Measurements from ENCODE around the gene KIF2B. TPM values are rescaled to one million over a fixed set of nuclear protein-coding genes. Genes with fewer than 3 reads are reported as not detected.
"Not testable (repeated sequence)": the region's sequence is repeated elsewhere in the genome, so short reads cannot be mapped to it uniquely, and the experiment has no call there.

The KIF2B gene
- total RNA-seq, 1 donor from 2014 or later: not detected

DNA sequence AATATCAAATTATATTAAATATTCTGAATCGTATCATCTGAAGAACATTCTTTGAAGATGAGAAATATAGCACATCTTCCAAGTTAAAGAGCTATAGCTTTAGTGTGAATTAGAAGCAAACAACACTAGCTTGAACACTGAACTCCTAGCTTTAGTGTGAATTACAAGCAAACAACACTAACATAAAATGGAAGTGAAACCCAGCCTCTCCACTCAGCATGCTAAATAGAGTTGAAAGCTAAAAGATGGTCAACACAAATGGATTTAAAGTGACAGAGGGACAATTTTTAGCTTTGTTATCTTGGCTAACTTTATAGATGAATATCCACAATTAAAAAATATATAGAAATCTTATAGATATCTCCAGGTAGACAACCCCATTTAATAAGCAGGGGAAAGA, 4.5 kb upstream of the KIF2B start:
- DNase-seq (ENCODE audit: low read depth) (no peak), FAIRE-seq (no peak)
- no peaks in the 10 kb centered on the region for H3K36me3 ChIP-seq (ENCODE audit: control insufficient read depth, insufficient read depth, low read length)
- no peaks in the 10 kb centered on the region for H3K27me3 ChIP-seq (ENCODE audit: control insufficient read depth, insufficient read depth, low read length)
- H3K4me3 ChIP-seq (ENCODE audit: low read depth, low read length): no peak overlapping the region
- TF ChIP-seq, protein P1, sequence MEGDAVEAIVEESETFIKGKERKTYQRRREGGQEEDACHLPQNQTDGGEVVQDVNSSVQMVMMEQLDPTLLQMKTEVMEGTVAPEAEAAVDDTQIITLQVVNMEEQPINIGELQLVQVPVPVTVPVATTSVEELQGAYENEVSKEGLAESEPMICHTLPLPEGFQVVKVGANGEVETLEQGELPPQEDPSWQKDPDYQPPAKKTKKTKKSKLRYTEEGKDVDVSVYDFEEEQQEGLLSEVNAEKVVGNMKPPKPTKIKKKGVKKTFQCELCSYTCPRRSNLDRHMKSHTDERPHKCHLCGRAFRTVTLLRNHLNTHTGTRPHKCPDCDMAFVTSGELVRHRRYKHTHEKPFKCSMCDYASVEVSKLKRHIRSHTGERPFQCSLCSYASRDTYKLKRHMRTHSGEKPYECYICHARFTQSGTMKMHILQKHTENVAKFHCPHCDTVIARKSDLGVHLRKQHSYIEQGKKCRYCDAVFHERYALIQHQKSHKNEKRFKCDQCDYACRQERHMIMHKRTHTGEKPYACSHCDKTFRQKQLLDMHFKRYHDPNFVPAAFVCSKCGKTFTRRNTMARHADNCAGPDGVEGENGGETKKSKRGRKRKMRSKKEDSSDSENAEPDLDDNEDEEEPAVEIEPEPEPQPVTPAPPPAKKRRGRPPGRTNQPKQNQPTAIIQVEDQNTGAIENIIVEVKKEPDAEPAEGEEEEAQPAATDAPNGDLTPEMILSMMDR (IDR thresholded peaks at IDR 0.05; ENCODE audit: insufficient read depth, low read length, severe bottlenecking): no peak

DNA sequence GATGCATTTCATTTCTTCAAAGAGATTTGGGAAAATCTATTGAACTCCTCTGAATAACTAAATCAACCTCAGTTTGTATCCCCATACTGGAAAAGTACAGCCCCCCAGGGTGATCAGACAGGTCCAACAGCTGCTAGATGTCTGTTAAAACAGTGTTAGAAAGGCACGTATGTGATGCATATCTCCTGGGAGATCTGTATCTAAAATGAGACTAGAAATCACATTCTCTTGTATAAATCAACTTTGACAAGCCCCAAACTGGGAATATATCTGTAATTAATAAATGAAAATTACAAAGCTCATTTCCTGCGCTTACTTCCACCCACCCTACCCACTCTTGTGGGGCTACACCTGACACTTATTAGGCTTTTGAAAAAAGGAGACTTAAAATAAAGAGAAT, 3.8 kb upstream of the KIF2B start:
- TF ChIP-seq, protein P1 (IDR thresholded peaks at IDR 0.05; ENCODE audit: insufficient read depth, low read length, severe bottlenecking): no peak
- no peak for FAIRE-seq
- no peak for DNase-seq (ENCODE audit: low read depth)

DNA sequence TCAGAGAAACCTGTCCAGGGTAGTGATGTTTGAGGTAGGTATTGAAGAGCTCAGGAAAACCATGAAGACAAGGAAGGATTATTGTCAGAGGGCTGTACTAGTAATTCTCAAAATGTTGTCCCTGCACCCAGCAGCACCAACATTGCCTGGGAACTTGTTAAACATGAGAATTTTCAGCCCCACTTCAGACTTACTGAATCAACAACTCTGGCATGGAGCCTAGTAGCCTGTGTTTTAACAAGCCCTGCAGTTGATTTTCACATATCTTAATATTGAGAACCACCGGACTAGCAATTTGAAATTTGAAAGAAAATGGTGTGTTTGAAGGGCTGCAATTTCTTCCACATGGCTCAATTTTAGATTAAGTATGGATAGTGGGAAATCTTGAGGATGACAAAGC, 2.8 kb upstream of the KIF2B start:
- Histone ChIP-seq H3K4me3 (ENCODE audit: low read depth, low read length) (no peak overlapping the region), H3K36me3 (ENCODE audit: control insufficient read depth, insufficient read depth, low read length) (no peaks in the 10 kb centered on the region), H3K27me3 (ENCODE audit: control insufficient read depth, insufficient read depth, low read length) (no peaks in the 10 kb centered on the region)
- DNase-seq (ENCODE audit: low read depth): peak; percentile 6
- TF ChIP-seq, protein P1 (IDR thresholded peaks at IDR 0.05; ENCODE audit: insufficient read depth, low read length, severe bottlenecking): no peak
- FAIRE-seq: peak; percentile 13

More for the DNA sequence above, 3.8 kb upstream of the KIF2B start:
- no peaks in the 10 kb centered on the region for H3K27me3 ChIP-seq (ENCODE audit: control insufficient read depth, insufficient read depth, low read length)
- no peak overlapping the region for H3K4me3 ChIP-seq (ENCODE audit: low read depth, low read length)
- H3K36me3 ChIP-seq (ENCODE audit: control insufficient read depth, insufficient read depth, low read length): no peaks in the 10 kb centered on the region

DNA sequence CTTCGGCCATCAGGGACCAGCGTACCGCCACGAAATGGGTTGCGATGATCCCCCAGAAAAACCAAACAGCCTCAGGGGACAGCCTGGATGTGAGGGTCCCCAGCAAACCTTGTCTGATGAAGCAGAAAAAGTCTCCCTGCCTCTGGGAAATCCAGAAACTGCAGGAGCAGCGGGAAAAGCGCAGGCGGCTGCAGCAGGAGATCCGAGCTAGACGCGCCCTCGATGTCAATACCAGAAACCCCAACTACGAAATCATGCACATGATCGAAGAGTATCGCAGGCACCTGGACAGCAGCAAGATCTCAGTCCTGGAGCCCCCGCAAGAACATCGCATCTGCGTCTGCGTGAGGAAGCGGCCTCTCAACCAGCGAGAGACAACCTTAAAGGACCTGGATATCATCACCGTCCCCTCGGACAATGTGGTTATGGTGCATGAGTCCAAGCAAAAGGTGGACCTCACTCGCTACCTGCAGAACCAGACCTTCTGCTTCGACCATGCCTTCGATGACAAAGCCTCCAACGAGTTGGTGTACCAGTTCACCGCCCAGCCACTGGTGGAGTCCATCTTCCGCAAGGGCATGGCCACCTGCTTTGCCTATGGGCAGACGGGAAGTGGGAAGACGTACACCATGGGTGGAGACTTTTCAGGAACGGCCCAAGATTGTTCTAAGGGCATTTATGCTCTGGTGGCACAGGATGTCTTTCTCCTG, 769 bp downstream of the KIF2B start:
- H3K4me3 ChIP-seq (ENCODE audit: low read depth, low read length): no peak overlapping the region
- DNase-seq (ENCODE audit: low read depth) (no peak), FAIRE-seq (peak; percentile 18)
- TF ChIP-seq, protein P1 (IDR thresholded peaks at IDR 0.05; ENCODE audit: insufficient read depth, low read length, severe bottlenecking): no peak
- H3K36me3 ChIP-seq (ENCODE audit: control insufficient read depth, insufficient read depth, low read length): no peaks in the 10 kb centered on the region
- H3K27me3 ChIP-seq (ENCODE audit: control insufficient read depth, insufficient read depth, low read length): no peaks in the 10 kb centered on the region

DNA sequence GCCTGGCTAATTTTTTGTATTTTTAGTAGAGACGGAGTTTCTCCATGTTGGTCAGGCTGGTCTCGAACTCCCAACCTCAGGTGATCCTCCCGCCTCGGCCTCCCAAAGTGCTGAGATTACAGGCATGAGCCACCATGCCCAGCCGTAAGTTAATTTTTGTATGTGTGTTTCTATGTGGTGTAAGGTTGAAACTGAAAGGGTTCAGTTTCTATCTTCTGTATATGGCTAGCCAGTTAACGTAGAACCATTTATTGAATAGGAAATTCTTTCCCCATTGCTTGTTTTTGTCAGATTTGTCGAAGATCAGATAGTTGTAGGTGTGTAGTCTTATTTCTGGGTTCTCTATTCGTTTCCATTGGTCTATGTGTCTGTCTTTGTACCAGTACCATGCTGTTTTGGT, 12.0 kb downstream of the KIF2B start:
- FAIRE-seq; H3K36me3 ChIP-seq (ENCODE audit: control insufficient read depth, insufficient read depth, low read length); H3K27me3 ChIP-seq (ENCODE audit: control insufficient read depth, insufficient read depth, low read length); H3K4me3 ChIP-seq (ENCODE audit: low read depth, low read length); DNase-seq (ENCODE audit: low read depth): not testable (repeated sequence)

DNA sequence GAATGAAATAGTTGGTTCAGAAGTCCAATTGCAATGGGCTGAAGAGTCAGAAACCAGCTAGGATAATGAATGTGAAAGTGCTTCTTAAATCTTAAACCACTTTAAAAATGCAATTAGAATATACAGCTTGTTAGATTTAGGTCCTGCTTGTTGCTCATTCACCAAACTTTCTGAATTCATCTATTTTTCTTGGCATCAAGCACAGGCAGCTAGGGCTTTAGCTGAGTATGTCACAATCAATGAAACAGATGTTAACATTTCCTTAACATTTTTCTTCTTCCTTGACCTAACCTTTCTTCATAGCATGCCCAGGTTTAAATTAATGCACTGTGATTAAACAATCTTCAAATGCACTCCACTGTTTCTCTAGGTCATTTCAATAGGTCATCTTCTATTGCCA, 14.4 kb downstream of the KIF2B start:
- TF ChIP-seq, protein P1 (IDR thresholded peaks at IDR 0.05; ENCODE audit: insufficient read depth, low read length, severe bottlenecking): no peak
- H3K4me3 ChIP-seq (ENCODE audit: low read depth, low read length): no peak overlapping the region
- no peak for FAIRE-seq
- H3K36me3 ChIP-seq (ENCODE audit: control insufficient read depth, insufficient read depth, low read length): no peaks in the 10 kb centered on the region
- no peak for DNase-seq (ENCODE audit: low read depth)
- H3K27me3 ChIP-seq (ENCODE audit: control insufficient read depth, insufficient read depth, low read length): no peaks in the 10 kb centered on the region

All from bronchial epithelial cell (primary cell).